Thyroid gland (tissue), 4 donors: ENCODE results near the gene CACNA1I. TPM values are rescaled to one million over a fixed set of nuclear protein-coding genes. Genes with fewer than 3 reads are reported as not detected.

Experiments
- DNase-seq, 2 donors: peaks; one replicate each; pipeline ENCODE4 v3.0.0-alpha.2; 2019
- H3K27ac ChIP-seq, 3 donors: fragments of 200-600 bp; sonication (generic); 1 replicate in 2 of 3; 2 replicates in 1 of 3; pipeline ENCODE4 v1.5.1; 2016 to 2019; ENCODE audit warnings: mild to moderate bottlenecking in 1 of 3, moderate library complexity in 1 of 3
- H3K27me3 ChIP-seq: fragments of 200-600 bp; sonication (generic); one replicate; pipeline ENCODE4 v1.5.1; 2019
- H3K36me3 ChIP-seq, 2 donors: fragments of 200-600 bp; sonication (generic); one replicate each; pipeline ENCODE4 v1.5.1; 2016 to 2019
- H3K4me1 ChIP-seq, 2 donors: fragments of 200-600 bp; sonication (generic); one replicate each; pipeline ENCODE4 v1.5.1; 2017 to 2019
- H3K4me3 ChIP-seq, 3 donors: fragments of 200-600 bp; sonication (generic); replicated peaks in 1 of 3; 1 replicate in 2 of 3; 2 replicates in 1 of 3; pipeline ENCODE4 v1.5.1; 2016; ENCODE audit warnings: mild to moderate bottlenecking in 1 of 3
- H3K9me3 ChIP-seq: fragments of 200-600 bp; sonication (generic); one replicate; pipeline ENCODE4 v1.5.1; 2017
- CTCF ChIP-seq, 6 experiments: fragments of 200-600 bp in 3 of 6; fragments of 450-650 bp in 3 of 6; sonication (generic) in 3 of 6; IDR thresholded peaks; one replicate each; pipeline ENCODE4 v1.5.1; 2016 to 2019; ENCODE audit warnings: antibody characterized with exemption in 6 of 6, mild to moderate bottlenecking in 2 of 6, inconsistent platforms in 1 of 6, moderate library complexity in 1 of 6
- POLR2A ChIP-seq, 2 donors: fragments of 450-650 bp; IDR thresholded peaks; one replicate each; pipeline ENCODE4 v1.6.1; 2017; ENCODE audit warnings: antibody characterized with exemption in 2 of 2, mild to moderate bottlenecking in 2 of 2, moderate library complexity in 1 of 2
- WGBS, 2 donors: methylation state at CpG; one replicate each; pipeline ENCODE4 v1.1.5; 2017; 5-methylcytosine and 5-hydroxymethylcytosine counted together
- intact Hi-C: fragments of 100-400 bp; cut with DNase I; formaldehyde crosslinking; loops from one replicate; pipeline ENCODE4 v1.15.1; 2023
- total RNA-seq, 4 donors: library from RNA; depleted of rRNA; stranded (reverse); fragments of >200 nt; gene quantifications; one replicate each; pipeline ENCODE4 v1.2.3, GENCODE V29; 2016

The CACNA1I gene
- total RNA-seq, 4 donors from 2014 or later, result 3.7 to 10.7 (median 6.4) TPM

GRCh38 chr22:39524753-39525657 lies 45.5 kb upstream of the CACNA1I start:
- H3K9me3 ChIP-seq, result no peaks in the 10 kb centered on the region
- H3K27me3 ChIP-seq, result no peaks in the 10 kb centered on the region
- 81 to 87% methylated on average over 7 to 10 of the region's 10 CpGs for WGBS, 2 donors
- H3K4me1 ChIP-seq, result peaks cover 45 to 62% of the 10 kb centered on the region in 2 donors
- no peak overlapping the region for H3K27ac ChIP-seq
- peaks cover 29 to 48% of the 10 kb centered on the region in 2 donors for H3K36me3 ChIP-seq
- TF ChIP-seq CTCF (IDR thresholded peaks at IDR 0.05), result no peak
- no peak for TF ChIP-seq POLR2A (IDR thresholded peaks at IDR 0.05)
- intact Hi-C loops, result loop anchor here (5.0 to 10.0 kb wide), 4 partner anchors 33 to 353 kb away; partner anchors contain the start of genes PDGFB and SYNGR1
- H3K4me3 ChIP-seq, result no peak overlapping the region
- DNase-seq, result no peak

- Histone ChIP-seq H3K4me3 (no peak overlapping the region), H3K36me3 (peaks cover 29 to 48% of the 10 kb centered on the region in 2 donors), H3K9me3 (no peaks in the 10 kb centered on the region), H3K27me3 (no peaks in the 10 kb centered on the region), H3K4me1 (peaks cover 48 to 65% of the 10 kb centered on the region in 2 donors), H3K27ac (no peak overlapping the region)
- intact Hi-C loops, result loop anchor here (5.0 to 10.0 kb wide), 4 partner anchors 33 to 353 kb away; partner anchors contain the start of genes PDGFB and SYNGR1
- no peak for DNase-seq
- no peak for TF ChIP-seq POLR2A (IDR thresholded peaks at IDR 0.05)
- no peak for TF ChIP-seq CTCF (IDR thresholded peaks at IDR 0.05)
- WGBS, 2 donors, result 68 to 82% methylated on average over 4 of the region's 4 CpGs
Observed at GRCh38 chr22:39525658-39525975, 44.9 kb upstream of the CACNA1I start.

- Histone ChIP-seq H3K27me3 (no peaks in the 10 kb centered on the region), H3K4me3 (no peak overlapping the region), H3K4me1 (peaks cover 51 to 70% of the 10 kb centered on the region in 2 donors), H3K36me3 (peaks cover 23 to 37% of the 10 kb centered on the region in 2 donors), H3K27ac (no peak overlapping the region), H3K9me3 (no peaks in the 10 kb centered on the region)
- no peak for DNase-seq
- WGBS, 2 donors, result 84 to 88% methylated on average over 4 of the region's 4 CpGs
- intact Hi-C loops, result loop anchor here (5.0 to 10.0 kb wide), 4 partner anchors 34 to 354 kb away; partner anchors contain the start of genes PDGFB and SYNGR1
- TF ChIP-seq CTCF (IDR thresholded peaks at IDR 0.05) (no peak), POLR2A (IDR thresholded peaks at IDR 0.05) (no peak)
Observed at GRCh38 chr22:39526736-39527171, 43.8 kb upstream of the CACNA1I start.

- H3K4me3 ChIP-seq, result no peak overlapping the region
- peak; percentile 38 to 43 for DNase-seq
- intact Hi-C loops, result loop anchor here (5.0 to 10.0 kb wide), 4 partner anchors 35 to 355 kb away; partner anchors contain the start of genes PDGFB and SYNGR1
- H3K27ac ChIP-seq, result peak overlapping the region in 1 of 3 donors; percentile 36
- 67 to 75% methylated on average over 6 of the region's 6 CpGs for WGBS, 2 donors
- TF ChIP-seq POLR2A (IDR thresholded peaks at IDR 0.05) (no peak), CTCF (IDR thresholded peaks at IDR 0.05) (no peak)
- no peaks in the 10 kb centered on the region for H3K9me3 ChIP-seq
- H3K36me3 ChIP-seq, result peaks cover 15 to 29% of the 10 kb centered on the region in 2 donors
- H3K27me3 ChIP-seq, result no peaks in the 10 kb centered on the region
- H3K4me1 ChIP-seq, result peaks cover 46 to 64% of the 10 kb centered on the region in 2 donors
Observed at GRCh38 chr22:39527481-39527961, 43.0 kb upstream of the CACNA1I start.
